WERI-Rb-1 (cell line): ENCODE data around the gene FSD1.

Source experiments
- DNase-seq: peaks from one replicate; pipeline ENCODE4 v3.0.0-alpha.2; 2020
- H3K27ac ChIP-seq: fragments of 250-450 bp; sonication (Bioruptor Pico); 2 replicates; pipeline ENCODE4 v1.5.1; 2020; ENCODE audit warnings: mild to moderate bottlenecking, moderate library complexity
- H3K27me3 ChIP-seq: fragments of 250-450 bp; sonication (Bioruptor Pico); 2 replicates; pipeline ENCODE4 v1.5.1; 2021; ENCODE audit warnings: mild to moderate bottlenecking, low read depth, moderate library complexity; ENCODE audit not compliant: insufficient read depth, severe bottlenecking
- H3K36me3 ChIP-seq: fragments of 250-450 bp; sonication (Bioruptor Pico); 2 replicates; pipeline ENCODE4 v1.5.1; 2020; ENCODE audit warnings: mild to moderate bottlenecking, moderate library complexity
- H3K4me3 ChIP-seq: 2 replicates; pipeline ENCODE4 v1.5.1; 2011; ENCODE audit warnings: low read depth, mild to moderate bottlenecking, control low read depth, low read length
- H3K9me3 ChIP-seq: fragments of 250-450 bp; sonication (Bioruptor Pico); 2 replicates; pipeline ENCODE4 v1.5.1; 2021; ENCODE audit warnings: mild to moderate bottlenecking, moderate library complexity; ENCODE audit not compliant: severe bottlenecking
- CTCF ChIP-seq: IDR thresholded peaks from 2 replicates; pipeline ENCODE4 v1.5.1; 2011; ENCODE audit warnings: low read depth, mild to moderate bottlenecking, control low read depth, inconsistent platforms, low read length

The FSD1 gene

GRCh38 chr19:4369109-4369887 lies 64.9 kb downstream of the FSD1 start:
- Histone ChIP-seq H3K27me3 (no peaks in the 10 kb centered on the region), H3K36me3 (peaks cover 31% of the 10 kb centered on the region), H3K9me3 (no peaks in the 10 kb centered on the region), H3K4me3 (no peak overlapping the region), H3K27ac (peak overlapping the region; percentile 30)
- DNase-seq, result no peak
- TF ChIP-seq CTCF, result no peak

GRCh38 chr19:4369888-4370260 lies 65.5 kb downstream of the FSD1 start:
- TF ChIP-seq CTCF, result peak; percentile 89
- Histone ChIP-seq H3K36me3 (peaks cover 28% of the 10 kb centered on the region), H3K4me3 (no peak overlapping the region), H3K27me3 (no peaks in the 10 kb centered on the region), H3K27ac (peak overlapping the region; percentile 30), H3K9me3 (no peaks in the 10 kb centered on the region)
- DNase-seq, result peak; percentile 69

- no peak for DNase-seq
- TF ChIP-seq CTCF, result no peak
- Histone ChIP-seq H3K4me3 (no peak overlapping the region), H3K36me3 (peaks cover 21% of the 10 kb centered on the region), H3K27ac (no peak overlapping the region), H3K9me3 (no peaks in the 10 kb centered on the region), H3K27me3 (no peaks in the 10 kb centered on the region)
Observed at GRCh38 chr19:4370418-4371041, 66.1 kb downstream of the FSD1 start.

DNA sequence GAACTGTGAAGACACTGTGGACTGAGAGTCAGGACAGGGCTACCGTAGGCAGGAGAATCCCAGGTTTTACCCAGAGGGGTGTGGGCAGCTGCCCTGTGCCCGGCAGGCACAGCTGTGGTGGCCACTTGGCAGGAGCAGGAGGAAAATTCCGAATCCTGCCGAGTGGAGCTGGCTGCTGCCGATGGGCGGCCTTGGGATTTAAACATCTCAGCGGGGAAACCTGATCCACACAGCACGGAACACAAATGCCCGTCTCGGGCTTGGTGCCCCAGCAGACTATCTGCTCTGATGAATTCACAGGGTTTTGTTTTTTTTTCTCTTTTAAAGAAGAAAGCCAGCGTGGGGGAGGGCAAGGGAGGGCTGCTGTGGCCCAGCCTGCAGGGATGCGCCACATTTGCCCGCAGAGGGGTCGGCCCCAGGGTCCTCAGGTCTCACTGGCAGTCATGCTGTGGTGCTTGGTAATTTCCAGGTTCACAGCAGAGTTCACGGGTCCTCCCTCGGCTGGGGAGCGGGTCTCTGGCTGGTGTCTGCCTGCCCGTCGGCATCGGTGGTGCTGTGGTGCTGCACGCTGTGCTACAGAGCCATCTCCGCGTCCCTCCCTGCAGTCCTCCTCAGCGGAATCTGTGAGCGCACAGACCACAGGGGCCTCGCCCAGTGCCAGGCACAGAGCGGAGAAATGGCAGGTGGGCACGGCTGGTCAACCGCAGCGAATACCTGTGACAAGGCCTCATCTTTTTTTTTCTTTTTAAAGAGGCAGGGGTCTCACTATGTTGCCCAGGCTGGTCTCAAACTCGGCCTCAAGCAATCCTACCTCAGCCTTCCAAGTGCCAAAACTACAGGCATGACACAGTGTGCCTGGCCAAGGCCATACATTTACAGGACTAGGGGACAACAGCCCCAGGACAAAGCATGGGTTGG lies 67.1 kb downstream of the FSD1 start:
- Histone ChIP-seq H3K27me3 (no peaks in the 10 kb centered on the region), H3K4me3 (no peak overlapping the region), H3K36me3 (peaks cover 12% of the 10 kb centered on the region; the same call in 1 of the 2 replicates), H3K27ac (no peak overlapping the region), H3K9me3 (no peaks in the 10 kb centered on the region)
- no peak for TF ChIP-seq CTCF
- DNase-seq, result no peak

GRCh38 chr19:4372165-4373012 lies 68.0 kb downstream of the FSD1 start:
- TF ChIP-seq CTCF, result no peak
- H3K27me3 ChIP-seq, result no peaks in the 10 kb centered on the region
- no peak for DNase-seq
- H3K4me3 ChIP-seq, result no peak overlapping the region
- H3K9me3 ChIP-seq, result no peaks in the 10 kb centered on the region
- H3K36me3 ChIP-seq, result peaks cover 8% of the 10 kb centered on the region; the same call in 1 of the 2 replicates
- no peak overlapping the region for H3K27ac ChIP-seq
